A549 (cell line): ENCODE results near the gene UBR2.

ENCODE experiments used
- CHD2 ChIP-seq: fragments of 150-350 bp; IDR thresholded peaks from 2 replicates; pipeline ENCODE4 v1.6.1; 2014; ENCODE audit warnings: low read length; ENCODE audit not compliant: partially characterized antibody
- CTCF ChIP-seq: fragments of >200 bp; sonication (Bioruptor Twin); formaldehyde crosslinking; IDR thresholded peaks from 3 replicates; pipeline ENCODE4 v1.5.1; 2016
- ELK1 ChIP-seq: fragments of 150-350 bp; IDR thresholded peaks from 2 replicates; pipeline ENCODE4 v1.6.1; 2014; ENCODE audit warnings: low read depth, mild to moderate bottlenecking, low read length
- FOSL2 ChIP-seq, 2 experiments: fragments of 450-650 bp in 1 of 2; fragments of >200 bp in 1 of 2; sonication (Bioruptor Twin) in 1 of 2; formaldehyde crosslinking; IDR thresholded peaks; 2 replicates each; pipeline versions ENCODE4 v1.5.0 to v1.6.1; 2016 to 2020; ENCODE audit warnings: mild to moderate bottlenecking in 1 of 2, moderate library complexity in 1 of 2
- GATA3 ChIP-seq: IDR thresholded peaks from 2 replicates; pipeline ENCODE4 v1.6.1; 2012; ENCODE audit warnings: borderline replicate concordance
- REST ChIP-seq: fragments of 200-600 bp; sonication (generic); IDR thresholded peaks from 2 replicates; pipeline ENCODE4 v1.6.1; 2016; ENCODE audit warnings: antibody characterized with exemption, mild to moderate bottlenecking, moderate library complexity
- USF2 ChIP-seq: fragments of 450-650 bp; IDR thresholded peaks from 2 replicates; pipeline ENCODE4 v1.6.1; 2014; ENCODE audit warnings: antibody characterized with exemption

GRCh38 chr6:42564506-42564825 lies 637 bp downstream of the UBR2 start:
- TF ChIP-seq ELK1 (no peak), CHD2 (no peak), USF2 (no peak), FOSL2 (IDR thresholded peaks at IDR 0.05) (no peak), FOSL2 (CRISPR knock-in tag; IDR thresholded peaks at IDR 0.05) (no peak), REST (no peak), GATA3 (no peak), CTCF (no peak)
